GM21723 (cell line): ENCODE measurements around the gene STK35.

Experiments used
- ATAC-seq: cut with Tn5 transposase; IDR thresholded peaks from one replicate; pipeline ENCODE4 v1.9.1; 2021; ENCODE audit warnings: mild to moderate bottlenecking, moderate library complexity; ENCODE audit not compliant: unreplicated experiment

Gene STK35

DNA sequence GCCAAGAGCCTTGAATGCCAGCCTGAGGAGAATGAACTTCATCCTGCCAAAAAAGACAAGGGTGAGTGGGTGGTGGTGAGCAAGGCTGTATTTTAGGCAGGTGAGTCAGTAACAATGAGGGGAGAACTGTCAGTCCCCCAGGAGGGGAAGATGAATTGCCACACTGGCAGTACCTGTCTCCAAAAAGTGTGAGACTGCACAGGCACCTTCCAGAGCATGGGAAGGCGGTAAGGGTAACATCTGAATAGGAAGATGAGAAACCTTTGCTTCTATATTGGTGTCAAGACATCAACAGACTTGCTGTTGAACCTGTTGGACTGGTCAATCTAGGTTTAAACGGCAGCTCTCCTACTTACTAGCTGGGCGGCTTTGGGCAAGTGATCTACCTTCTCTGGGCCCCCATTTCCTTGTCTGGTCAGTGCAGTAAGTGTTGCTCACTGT is 30.9 kb downstream of the STK35 start:
- ATAC-seq, result no peak

DNA sequence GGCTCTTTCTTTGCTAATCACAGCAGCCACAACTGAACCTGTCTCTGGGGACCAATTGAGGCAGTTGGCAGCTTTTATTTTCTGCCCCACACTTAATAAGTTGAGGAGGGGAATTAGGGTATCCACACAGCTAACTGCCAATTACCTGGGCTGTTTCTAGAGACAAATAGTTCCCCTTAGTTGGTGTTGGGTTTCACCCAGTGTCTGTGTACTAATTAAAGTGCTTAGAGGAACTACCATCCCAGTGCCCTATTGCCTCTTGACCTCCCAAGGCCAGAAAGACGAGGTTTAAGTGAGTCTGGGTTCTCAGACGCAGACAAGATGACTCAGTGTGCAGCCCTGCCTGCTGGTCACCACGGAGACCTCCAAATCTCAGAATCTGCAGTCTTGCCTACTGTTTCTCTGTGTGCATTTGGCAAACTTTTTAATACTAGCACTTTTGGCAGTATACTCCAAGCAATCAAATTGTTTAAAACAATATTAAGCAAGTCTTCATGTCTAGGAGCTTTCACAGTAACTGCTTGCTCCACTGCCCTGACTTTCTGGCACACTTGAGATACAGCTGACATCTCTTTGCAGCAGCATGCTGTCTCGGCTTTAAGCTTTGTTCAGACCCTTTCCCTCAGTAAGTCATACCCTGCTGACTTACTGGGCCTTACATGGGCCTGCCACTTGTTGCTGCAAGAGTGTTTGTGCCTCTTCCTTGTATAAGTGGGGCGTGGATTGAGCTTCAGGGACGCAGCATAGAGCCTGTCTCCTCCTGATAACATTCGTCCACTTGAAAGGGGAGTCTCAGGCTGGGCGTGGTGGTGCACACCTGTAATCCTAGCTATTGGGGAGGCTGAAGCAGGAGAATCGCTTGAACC is 31.9 kb downstream of the STK35 start:
- no peak for ATAC-seq

DNA sequence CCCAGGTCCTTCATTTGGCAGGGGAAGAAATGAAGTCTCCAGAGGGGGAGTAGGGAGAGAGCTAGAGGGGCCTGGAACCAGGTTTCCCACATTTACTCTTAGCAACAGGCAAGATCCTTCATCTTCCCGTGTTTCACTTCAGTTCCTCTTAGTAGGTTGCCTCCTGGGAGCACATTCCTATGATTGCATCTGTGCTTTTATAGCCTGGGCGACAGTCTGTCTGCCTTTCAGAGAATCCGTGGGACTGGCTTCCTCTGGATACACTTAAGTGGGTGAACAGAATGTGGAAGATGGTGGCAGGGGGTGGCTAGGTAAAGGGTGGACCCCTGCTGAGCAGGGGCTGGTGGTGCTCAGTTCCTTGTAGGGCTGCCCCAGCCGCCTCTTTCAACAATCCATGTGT is 33.4 kb downstream of the STK35 start:
- no peak for ATAC-seq

DNA sequence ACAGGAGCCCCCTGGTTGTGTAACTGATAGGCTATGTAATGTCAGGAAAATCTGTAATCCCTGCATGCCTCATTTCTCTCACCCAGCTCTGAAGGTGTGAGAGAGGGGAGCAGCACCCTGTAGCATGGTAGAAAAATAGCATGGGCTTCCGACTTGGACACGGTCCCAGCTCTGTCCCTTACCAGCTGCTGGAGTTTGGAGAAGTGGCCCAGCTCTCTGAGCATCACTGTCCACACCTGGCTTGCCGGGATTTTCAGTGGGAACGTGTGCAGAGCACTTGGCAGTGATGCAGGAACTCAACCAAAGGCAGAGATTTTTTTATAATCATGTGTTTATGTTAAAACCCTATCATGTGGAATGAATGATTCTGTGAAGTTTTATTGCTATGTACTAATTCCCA is 34.6 kb downstream of the STK35 start:
- no peak for ATAC-seq

DNA sequence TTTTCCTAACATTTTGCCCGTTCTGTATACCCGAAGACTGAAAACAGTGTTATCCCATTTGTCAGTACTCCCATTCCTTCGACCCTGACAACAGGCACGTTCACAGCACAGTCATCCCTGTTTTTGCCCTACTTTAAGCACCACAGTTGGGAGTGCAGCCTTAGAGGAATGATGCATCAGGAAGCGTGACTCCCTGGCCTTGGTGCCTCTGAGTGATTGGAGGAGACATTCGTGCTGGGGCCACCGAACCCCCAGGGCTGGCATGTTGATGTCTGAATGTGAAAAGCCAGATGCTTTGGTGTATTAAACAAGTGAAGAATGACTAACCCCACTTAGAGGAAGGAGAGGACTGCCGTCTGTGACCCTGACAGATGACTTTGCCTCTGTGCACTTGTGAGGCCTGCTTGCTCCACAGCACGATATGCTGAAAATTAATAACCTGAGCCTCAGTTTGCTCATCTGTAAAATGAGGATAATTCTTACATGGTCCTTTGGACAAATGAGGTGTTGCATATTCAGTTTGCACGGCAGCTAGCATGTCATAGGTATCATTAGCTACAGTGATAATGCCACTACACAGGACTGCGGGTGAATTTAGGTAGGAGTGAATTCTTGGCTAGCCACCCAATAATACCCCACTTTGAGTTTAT is 36.0 kb downstream of the STK35 start:
- no peak for ATAC-seq

DNA sequence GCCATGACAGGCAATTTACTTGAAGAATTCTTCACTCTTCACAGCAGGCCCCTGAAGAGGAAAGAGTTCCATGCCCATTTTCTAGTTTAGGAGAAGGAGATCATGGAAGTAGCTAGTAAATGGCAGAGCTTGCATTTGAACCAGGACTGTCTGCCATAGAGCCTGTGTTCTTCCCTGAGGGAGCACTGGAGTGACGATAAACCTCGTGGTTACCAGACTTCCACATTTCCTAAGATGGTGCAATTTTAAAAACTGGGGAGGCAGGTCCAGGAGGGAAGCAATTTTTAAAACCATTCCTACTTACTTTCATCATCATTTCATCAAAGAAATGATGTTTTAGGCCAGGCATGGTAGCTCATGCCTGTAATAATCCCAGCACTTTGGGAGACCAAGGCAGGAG is 36.8 kb downstream of the STK35 start:
- ATAC-seq, result no peak

DNA sequence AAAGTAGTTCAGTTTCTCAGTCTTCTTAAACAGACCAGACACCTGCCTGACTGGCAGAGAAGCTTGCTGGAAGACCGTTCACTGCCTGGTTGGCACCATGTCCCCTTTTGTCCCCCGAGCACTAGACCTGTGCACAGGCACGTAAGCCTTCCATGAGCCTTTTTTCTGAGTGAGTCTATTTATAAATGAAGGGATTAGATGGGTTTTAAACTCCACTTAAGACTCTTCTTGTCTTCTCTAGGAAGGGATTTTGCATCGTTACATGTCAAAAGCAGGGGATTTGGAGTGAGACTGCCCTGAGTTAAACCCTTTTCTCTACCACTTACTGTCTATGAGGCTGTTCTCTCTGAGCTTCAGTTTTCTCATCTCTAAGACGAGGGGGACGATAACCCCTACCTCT is 37.6 kb downstream of the STK35 start:
- no peak for ATAC-seq

DNA sequence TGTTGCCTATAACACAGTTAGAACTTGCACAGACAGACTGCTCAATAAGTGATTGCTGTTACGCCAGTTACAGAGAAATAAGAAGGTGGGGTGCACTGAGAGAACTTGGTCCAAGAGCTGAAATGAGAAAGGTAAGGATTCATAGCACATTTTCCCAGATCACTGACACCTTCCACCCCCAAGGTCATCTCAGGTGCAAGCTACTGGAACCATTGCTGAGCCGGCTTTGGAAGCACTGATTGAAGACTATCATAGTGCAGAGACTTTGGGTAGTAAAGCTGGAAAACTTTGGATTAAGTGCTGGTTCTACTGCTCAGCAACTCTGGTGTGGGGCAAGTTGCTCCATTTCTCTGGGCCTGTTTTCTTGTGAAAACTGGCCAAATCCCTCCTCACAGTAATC is 38.1 kb downstream of the STK35 start:
- ATAC-seq, result no peak

DNA sequence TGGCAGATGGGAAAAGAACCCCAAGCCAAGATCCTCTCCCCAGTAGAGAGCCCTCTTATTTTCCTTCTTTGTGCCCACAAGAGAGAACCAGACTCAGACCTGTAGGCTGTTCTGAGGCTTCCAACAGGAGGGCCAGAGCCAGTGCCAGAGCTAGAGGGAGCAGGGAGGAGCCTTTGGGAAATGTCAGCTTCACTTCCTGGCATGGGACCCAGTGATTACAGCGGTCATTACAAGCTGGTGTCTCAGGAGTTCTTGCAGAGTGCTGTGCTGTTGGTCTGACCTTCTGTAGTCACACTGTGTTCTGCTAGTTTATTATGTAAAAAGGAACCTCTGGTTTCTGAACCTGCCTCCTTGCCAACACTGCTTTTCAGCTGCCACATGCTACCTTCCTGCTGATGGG is 38.9 kb downstream of the STK35 start:
- no peak for ATAC-seq

DNA sequence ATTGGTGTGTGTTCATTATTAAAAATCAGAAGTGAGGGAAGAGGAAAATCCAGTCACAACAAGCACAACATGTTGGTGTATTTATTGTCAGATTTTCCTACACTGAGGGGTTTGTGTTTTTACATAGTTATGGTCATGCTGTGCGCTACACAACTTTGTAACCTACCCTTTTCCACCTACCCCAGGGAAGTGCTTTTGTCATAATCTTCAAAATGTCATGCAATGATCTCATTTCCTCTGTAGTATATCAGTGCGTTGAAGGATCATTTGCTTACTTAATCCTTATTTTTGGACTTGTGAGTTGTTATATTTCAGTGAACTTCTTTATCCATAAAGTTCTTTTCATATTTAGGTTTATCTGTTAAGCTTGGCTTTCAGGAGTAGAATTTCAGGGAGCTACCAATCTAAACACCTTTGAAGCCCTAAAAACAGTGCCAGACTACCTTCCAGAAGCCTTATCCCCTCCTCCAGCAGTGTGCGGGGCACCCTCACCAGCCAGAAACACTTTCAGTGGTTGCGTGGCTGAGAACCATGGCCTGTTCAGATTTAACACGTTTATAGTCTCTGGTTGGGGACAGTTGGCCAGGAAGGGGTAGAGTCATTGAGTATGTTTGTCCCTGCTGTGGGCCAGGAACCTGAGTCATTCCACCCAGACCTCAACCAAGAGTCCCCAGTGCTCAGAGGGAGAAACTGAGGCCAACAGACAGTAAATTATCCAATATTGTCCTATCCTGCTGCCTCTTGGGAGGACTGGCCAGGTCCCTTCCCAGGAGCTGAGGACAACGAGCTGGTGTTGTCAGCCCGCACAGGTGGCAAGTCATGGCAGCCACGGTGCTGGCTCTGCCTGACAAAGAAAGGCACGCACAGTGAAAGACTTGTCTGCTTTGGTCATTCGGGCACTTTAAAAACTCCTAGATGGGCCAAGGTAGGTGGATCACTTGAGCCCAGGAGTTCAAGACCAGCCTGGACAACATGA is 40.3 kb downstream of the STK35 start:
- no peak for ATAC-seq

DNA sequence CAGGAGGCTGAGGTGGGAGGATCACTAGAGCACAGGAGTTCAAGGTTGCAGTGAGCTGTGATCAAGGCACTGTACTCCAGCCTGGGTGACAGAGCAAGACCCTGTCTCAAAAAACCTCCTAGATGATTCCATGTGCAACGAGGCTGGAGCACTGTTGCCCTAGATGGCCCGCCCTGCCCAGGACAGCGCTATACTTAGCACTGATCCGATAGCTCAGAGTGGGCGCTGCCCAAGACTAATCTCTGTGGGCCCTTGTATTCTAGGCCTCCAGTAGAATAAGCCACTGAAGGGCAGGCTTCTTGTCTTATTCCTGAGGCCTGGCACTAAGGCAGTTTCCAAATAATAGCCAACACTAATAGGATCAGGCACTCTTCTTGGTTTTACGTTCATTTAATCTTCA is 41.0 kb downstream of the STK35 start:
- no peak for ATAC-seq

DNA sequence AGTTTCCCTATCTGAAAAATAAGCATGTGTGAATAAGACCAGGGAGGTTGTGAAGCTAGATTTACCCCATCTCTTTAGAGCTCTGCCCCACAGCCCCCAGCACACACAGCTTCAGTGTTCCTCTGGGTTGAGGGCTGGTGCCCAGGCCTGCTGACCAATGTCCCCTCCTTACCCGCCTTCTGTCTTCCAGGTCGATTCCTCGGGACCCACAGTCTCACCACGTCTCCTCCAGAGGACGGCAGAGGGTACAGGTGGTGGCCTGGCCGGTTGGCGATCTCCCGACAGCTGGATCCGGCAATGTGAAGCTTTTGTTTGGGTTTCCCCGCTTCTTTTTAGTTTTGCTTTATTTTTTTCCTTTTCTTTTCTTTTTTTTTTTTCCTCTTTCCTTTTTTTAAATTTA is 42.0 kb downstream of the STK35 start:
- ATAC-seq, result no peak

DNA sequence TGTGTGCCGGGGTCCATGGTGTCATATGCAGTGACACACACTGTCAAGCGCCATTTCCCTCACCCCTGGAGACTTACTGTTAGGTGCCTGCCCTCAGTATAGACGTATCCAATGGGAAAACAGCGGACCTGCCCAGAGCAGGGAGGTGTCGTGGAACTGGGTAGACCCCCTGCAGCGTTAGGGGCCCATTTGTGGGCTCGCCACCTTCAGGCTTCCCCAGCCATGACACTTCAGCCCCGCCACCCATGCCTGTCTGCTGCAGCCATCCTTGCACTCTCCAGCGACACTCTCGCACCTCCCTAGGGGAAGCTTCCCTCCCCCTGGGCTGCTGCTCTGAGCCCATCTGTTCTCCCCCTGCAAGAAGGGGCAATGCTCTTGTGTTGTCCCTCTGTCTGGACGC is 43.2 kb downstream of the STK35 start:
- no peak for ATAC-seq

DNA sequence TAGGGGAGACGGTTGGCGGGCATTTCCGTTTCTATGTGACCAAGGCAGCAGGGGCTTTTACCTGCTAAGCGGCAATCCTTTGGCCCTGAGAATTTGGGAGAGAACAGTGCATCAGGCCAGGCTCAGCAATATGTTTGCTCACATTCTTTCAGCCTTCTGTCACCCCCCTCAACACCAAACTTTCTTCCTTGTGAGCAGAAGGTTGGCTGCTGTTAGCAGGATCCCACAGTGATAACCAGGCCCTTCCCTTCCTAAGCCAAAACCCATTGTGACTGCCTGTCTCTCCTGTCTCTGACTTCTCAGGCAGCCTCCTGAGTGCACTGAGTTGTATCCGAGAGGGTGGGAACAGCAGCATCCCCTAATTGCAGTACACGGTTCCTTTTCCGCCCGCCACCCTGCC is 43.7 kb downstream of the STK35 start:
- no peak for ATAC-seq

DNA sequence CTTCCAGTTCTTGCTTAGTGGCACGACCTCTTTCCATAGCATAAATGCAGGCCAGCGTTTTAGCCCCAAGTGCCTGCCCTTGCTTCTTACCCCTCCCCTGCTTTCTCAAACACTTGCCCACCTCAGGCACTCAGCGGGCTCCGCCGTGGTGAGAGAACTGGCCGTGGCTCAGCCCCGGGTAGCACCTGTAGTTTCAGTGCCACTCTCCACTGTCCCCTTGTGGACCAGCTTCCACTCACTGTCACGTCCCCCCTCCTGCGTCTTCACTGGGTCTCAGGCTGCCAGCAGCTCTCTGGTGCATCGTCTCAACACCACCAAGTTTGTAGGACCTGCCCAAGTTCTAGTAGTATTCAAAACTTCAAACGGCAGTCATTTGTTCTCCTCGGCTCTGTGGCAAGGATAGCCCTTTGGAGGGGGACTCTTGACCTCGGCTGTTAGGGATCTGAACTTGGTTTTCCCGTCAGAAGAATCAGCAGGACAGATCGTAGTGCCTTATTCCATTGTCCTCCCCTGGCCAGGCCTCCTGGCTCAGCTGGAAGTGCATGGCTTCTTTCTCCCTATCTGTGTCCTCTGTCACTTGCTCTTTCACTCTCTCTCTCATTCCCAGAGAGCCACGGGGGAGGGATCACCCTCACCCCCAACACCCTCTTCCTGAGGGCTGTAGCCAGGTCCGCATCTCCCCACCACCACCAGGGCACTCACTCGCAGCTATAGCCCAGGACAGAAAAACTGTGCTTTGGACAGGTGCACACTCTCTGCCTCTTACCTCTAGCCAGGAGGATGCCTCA is 44.6 kb downstream of the STK35 start:
- ATAC-seq, result no peak

DNA sequence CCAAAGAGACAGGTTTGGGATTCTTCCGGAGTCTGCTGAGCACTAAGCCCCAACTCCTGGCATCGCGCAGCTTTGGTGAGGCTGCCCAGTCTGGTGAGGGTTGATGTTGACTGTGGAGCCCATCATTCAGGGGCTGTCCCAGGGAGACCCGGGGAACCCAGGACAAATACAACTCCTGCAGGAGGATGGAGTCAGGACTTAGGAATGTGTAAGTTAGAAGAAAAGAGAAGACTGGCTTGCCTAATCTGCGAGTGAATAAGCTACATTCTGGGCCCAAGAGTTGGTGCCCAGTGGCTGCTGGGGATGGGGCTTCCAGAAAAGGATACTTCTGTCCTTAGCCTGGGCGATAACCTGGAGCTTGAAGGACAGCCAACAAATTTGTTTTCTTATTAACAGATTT is 47.9 kb downstream of the STK35 start:
- no peak for ATAC-seq

DNA sequence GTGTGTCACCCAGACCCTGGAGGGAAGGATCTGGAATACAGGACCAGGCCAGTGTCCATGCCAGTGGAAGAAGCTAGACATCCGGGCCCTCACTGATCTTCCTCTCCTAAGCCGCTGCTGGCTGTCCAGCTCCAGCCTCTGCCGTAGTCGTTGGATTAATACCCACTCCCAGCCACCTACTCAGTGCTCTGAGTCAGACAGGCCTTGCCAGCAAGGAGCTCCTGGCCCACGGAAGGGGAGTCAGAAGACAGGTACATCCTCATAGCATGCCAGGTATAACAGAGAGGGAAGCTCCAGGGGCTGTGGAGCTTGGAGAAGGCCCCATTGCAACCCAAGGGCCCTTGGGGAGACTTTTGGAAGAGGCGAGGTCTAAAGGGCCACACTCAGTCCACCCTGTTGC is 49.0 kb downstream of the STK35 start:
- no peak for ATAC-seq

DNA sequence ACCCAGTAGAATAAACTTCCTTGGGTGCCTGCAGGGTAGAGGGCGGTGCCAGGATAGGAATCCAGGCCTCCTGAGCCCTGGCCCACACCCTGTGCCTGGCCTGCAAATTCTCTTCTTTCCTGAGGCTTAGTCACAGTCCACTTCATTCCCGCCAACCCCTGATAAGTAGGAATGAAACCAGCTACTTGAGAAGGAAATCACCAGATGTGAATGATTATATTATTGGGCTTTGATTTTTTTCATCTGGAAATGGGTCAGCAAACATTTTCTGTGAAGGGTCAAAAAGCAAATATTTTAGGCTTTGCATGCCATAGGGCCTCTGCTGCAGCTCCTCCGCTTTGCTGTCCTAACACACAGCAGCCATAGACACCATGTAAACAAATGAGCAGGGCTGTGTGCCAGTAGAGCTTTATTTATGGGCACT is 50.2 kb downstream of the STK35 start:
- ATAC-seq, result no peak

DNA sequence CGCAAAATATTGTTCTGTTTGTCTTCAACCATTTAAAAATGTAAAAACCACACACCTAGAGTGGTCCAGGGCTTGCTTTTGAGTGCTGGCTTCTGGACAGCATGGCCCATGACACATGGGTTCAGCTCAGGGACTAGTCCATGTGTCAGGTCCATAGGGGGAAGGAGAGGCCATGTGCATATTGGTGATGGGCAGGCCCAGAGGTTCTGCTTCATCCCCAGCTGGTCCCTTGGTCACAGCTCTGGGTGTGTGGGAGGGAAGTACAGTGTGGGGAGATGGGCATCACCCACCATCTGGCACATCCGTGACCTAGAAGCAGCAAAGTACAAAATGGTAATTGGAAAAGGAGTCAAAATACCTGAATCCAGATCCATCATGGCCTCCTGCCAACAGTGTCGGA is 50.7 kb downstream of the STK35 start:
- no peak for ATAC-seq

DNA sequence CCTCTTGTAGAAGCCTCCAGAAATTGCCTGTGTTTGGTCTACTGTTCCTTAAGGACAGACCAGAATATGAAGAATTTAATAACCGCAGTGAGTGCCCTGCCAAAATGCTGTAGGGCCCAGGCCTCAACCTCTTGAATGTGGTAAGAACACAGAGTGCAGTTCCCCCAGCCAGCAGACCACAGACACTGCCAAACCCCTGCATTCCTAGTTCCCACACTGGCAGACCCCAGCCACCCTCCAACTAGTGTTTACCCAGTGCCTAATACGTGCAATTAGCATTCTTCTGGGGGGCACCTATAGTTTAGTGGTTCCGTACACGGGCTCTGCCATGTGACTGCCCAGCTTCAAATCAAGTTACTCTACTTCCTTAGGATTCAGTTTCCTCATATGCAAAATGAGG is 51.7 kb downstream of the STK35 start:
- no peak for ATAC-seq

DNA sequence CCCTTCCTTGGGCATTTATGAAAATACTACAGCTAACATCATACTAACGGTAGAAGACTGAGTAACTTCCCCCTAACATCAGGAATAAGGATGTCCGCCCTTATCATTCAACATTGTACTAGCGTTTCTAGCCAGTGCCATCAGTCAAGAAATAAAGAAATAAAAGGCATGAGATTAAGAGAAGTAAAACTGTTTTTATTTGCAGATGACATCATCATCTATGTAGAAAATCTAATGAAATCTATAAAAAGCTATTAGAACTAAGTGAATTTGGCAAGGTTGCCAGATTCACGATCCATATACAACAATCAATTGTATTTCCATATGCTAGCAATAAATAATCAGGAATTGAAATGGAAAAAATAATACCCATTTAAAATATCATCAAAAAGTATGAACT is 54.6 kb downstream of the STK35 start:
- ATAC-seq, result no peak
